ENCODE data around the gene CSRP2. TPM values are rescaled to one million over a fixed set of nuclear protein-coding genes. Genes with fewer than 3 reads are reported as not detected.

CSRP2 gene
- total RNA-seq, 4 donors from 2014 or later, result 1.9 to 9.6 (median 8.3) TPM

GRCh38 chr12:76880519-76881023, 1.8 kb upstream of the CSRP2 start:
- 85 to 92% methylated on average over 3 to 7 of the region's 7 CpGs for WGBS, 2 donors (ENCODE audit: low coverage in 1 of 2)
- H3K4me3 ChIP-seq, result no peak overlapping the region
- H3K36me3 ChIP-seq, result no peaks in the 10 kb centered on the region
- peaks cover 38% of the 10 kb centered on the region for H3K27me3 ChIP-seq
- TF ChIP-seq CTCF (IDR thresholded peaks at IDR 0.05), result no peak
- TF ChIP-seq POLR2A (IDR thresholded peaks at IDR 0.05), result no peak
- no peaks in the 10 kb centered on the region for H3K9me3 ChIP-seq
- H3K27ac ChIP-seq, result peak overlapping the region in 1 of 4 donors; percentile 80
- peaks cover 3 to 18% (median 9%) of the 10 kb centered on the region in 4 donors for H3K4me1 ChIP-seq
- DNase-seq, result no peak
- intact Hi-C loops (cut with DNase I; ENCODE audit: low total_unique reads) (no loop called here), in situ Hi-C loops (cut with MboI; ENCODE audit: low pct_ligation_motif_present in 1 of 4, low pct_unique_long_range_greater_than_20kb in 1 of 4, low sequenced_read_pairs in 3 of 4) (no loop called here)

GRCh38 chr12:76879710-76880518, 1.1 kb upstream of the CSRP2 start:
- Histone ChIP-seq H3K9me3 (no peaks in the 10 kb centered on the region), H3K4me3 (peak overlapping the region in 3 of 4 donors; percentile 55 to 85 (median 57)), H3K36me3 (no peaks in the 10 kb centered on the region), H3K27me3 (peaks cover 38% of the 10 kb centered on the region), H3K27ac (peak overlapping the region; percentile 76 to 86 (median 82)), H3K4me1 (peaks cover 3 to 18% (median 9%) of the 10 kb centered on the region in 4 donors)
- WGBS, 2 donors (ENCODE audit: low coverage in 1 of 2), result 58 to 65% methylated on average over 6 to 13 of the region's 13 CpGs
- no peak for DNase-seq
- in situ Hi-C loops (cut with MboI; ENCODE audit: low pct_ligation_motif_present in 1 of 4, low pct_unique_long_range_greater_than_20kb in 1 of 4, low sequenced_read_pairs in 3 of 4) (no loop called here), intact Hi-C loops (cut with DNase I; ENCODE audit: low total_unique reads) (no loop called here)
- peak in 2 of 5 experiments; percentile 3 to 38 for TF ChIP-seq CTCF (IDR thresholded peaks at IDR 0.05)
- no peak for TF ChIP-seq POLR2A (IDR thresholded peaks at IDR 0.05)
- TF ChIP-seq POLR2AphosphoS5 (IDR thresholded peaks at IDR 0.05), result no peak
- no peak for TF ChIP-seq EP300 (IDR thresholded peaks at IDR 0.05; ENCODE audit: low read depth)

GRCh38 chr12:76878099-76878898, 520 bp downstream of the CSRP2 start:
- in situ Hi-C loops (cut with MboI; ENCODE audit: low pct_ligation_motif_present in 1 of 4, low pct_unique_long_range_greater_than_20kb in 1 of 4, low sequenced_read_pairs in 3 of 4) (no loop called here), intact Hi-C loops (cut with DNase I; ENCODE audit: low total_unique reads) (no loop called here)
- H3K27me3 ChIP-seq, result peaks cover 38% of the 10 kb centered on the region
- no peaks in the 10 kb centered on the region for H3K9me3 ChIP-seq
- WGBS, 2 donors (ENCODE audit: low coverage in 1 of 2), result 0 to 3% methylated on average over 18 to 44 of the region's 44 CpGs
- H3K36me3 ChIP-seq, result no peaks in the 10 kb centered on the region
- peaks cover 3 to 18% (median 9%) of the 10 kb centered on the region in 4 donors for H3K4me1 ChIP-seq
- no peak for DNase-seq
- H3K27ac ChIP-seq, result peak overlapping the region; percentile 76 to 86 (median 82)
- TF ChIP-seq POLR2AphosphoS5 (IDR thresholded peaks at IDR 0.05) (no peak), CTCF (IDR thresholded peaks at IDR 0.05) (peak in 1 of 5 experiments; percentile 13)
- H3K4me3 ChIP-seq, result peak overlapping the region; percentile 55 to 85 (median 63)

- H3K4me1 ChIP-seq, result peaks cover 3 to 18% (median 9%) of the 10 kb centered on the region in 4 donors
- intact Hi-C loops (cut with DNase I; ENCODE audit: low total_unique reads) (no loop called here), in situ Hi-C loops (cut with MboI; ENCODE audit: low pct_ligation_motif_present in 1 of 4, low pct_unique_long_range_greater_than_20kb in 1 of 4, low sequenced_read_pairs in 3 of 4) (no loop called here)
- no peak for DNase-seq
- H3K36me3 ChIP-seq, result no peaks in the 10 kb centered on the region
- H3K4me3 ChIP-seq, result no peak overlapping the region
- 50 to 75% methylated on average over 1 to 2 of the region's 2 CpGs for WGBS, 2 donors (ENCODE audit: low coverage in 1 of 2)
- H3K9me3 ChIP-seq, result no peaks in the 10 kb centered on the region
- H3K27me3 ChIP-seq, result peaks cover 38% of the 10 kb centered on the region
- H3K27ac ChIP-seq, result no peak overlapping the region
- TF ChIP-seq POLR2AphosphoS5 (IDR thresholded peaks at IDR 0.05) (no peak), EP300 (IDR thresholded peaks at IDR 0.05; ENCODE audit: low read depth) (no peak), CTCF (IDR thresholded peaks at IDR 0.05) (no peak), POLR2A (IDR thresholded peaks at IDR 0.05) (no peak)
These were observed 2.1 kb downstream of the CSRP2 start for GRCh38 chr12:76876696-76877229.

Measured in transverse colon (tissue), 4 donors.